Tracheal epithelial cell (primary cell): Measurements from ENCODE around the gene CALCB. TPM values are rescaled to one million over a fixed set of nuclear protein-coding genes. Genes with fewer than 3 reads are reported as not detected.

Source experiments
- total RNA-seq: library from RNA; depleted of rRNA; stranded (reverse); fragments of >200 nt; gene quantifications from 2 replicates; pipeline ENCODE4 v1.2.1, GENCODE V29; 2014

CALCB gene
- total RNA-seq = 0.24 TPM in 1 of 2 replicates, not detected in the other

GRCh38 chr11:15073361-15074205 is at the start of gene CALCB:
Gene CALCB, plus strand, starts transcription at chr11:15073593. Its CDS starts 1,126 bp downstream, at chr11:15074719.

GRCh38 chr11:15114501-15115475 is 41.4 kb downstream of the CALCB start, which contains the start of gene INSC:
Gene INSC, plus strand, starts transcription at chr11:15114923. Its CDS starts 34,252 bp downstream, at chr11:15149175.

Other genes starting within 250 kb of the CALCB start
- 11.3 and 35.4 TPM in 2 replicates for gene CYP2R1, start 181.4 kb upstream of the CALCB start, total RNA-seq
- gene CALCA, start 101.2 kb upstream of the CALCB start, total RNA-seq = not detected in 2 replicates
- gene INSC, start 41.3 kb downstream of the CALCB start, total RNA-seq = 0.72 and 1.1 TPM in 2 replicates